B cell (primary cell): ENCODE data around the gene FGF11. TPM values are rescaled to one million over a fixed set of nuclear protein-coding genes. Genes with fewer than 3 reads are reported as not detected.

Source experiments
- ATAC-seq: fragments of 200-7000 bp; cut with Tn5 transposase; one replicate; pipeline ENCODE4 v1.10.0; 2021; ENCODE audit warnings: low read depth, mild to moderate bottlenecking, moderate number of reproducible peaks, moderate library complexity
- CTCF ChIA-PET: fragments of 350-600 bp; sonication (Branson Sonifier 250); formaldehyde crosslinking; loops from one replicate; lab custom pipeline; 2021; ENCODE audit warnings: antibody characterized with exemption, inconsistent platforms; lab: Charles Lee
- POLR2A ChIA-PET: fragments of 350-600 bp; sonication (Branson Sonifier 250); formaldehyde crosslinking; loops from one replicate; lab custom pipeline; 2021; ENCODE audit warnings: antibody characterized with exemption; lab: Charles Lee
- DNase-seq: peaks from one replicate; pipeline ENCODE4 v3.0.0; 2013
- H2AFZ ChIP-seq: 2 replicates; pipeline ENCODE4 v1.6.1; 2012; ENCODE audit warnings: mild to moderate bottlenecking, low read depth, low read length; ENCODE audit not compliant: insufficient read depth, poor library complexity, severe bottlenecking
- H3K27ac ChIP-seq, 2 donors: 1 replicate in 1 of 2; 2 replicates in 1 of 2; pipeline ENCODE4 v1.5.1; 2012 to 2013; ENCODE audit warnings: low read length in 2 of 2, mild to moderate bottlenecking in 2 of 2, moderate library complexity in 1 of 2
- H3K27me3 ChIP-seq, 4 experiments: fragments of 200-600 bp in 1 of 4; sonication (generic) in 1 of 4; replicated peaks in 1 of 4; 1 replicate in 2 of 4; 2 replicates in 2 of 4; pipeline versions ENCODE4 v1.6.1 to v1.7.0; 2013 to 2016; ENCODE audit warnings: low read length in 3 of 4, mild to moderate bottlenecking in 2 of 4, mixed read lengths in 1 of 4, moderate library complexity in 1 of 4; ENCODE audit not compliant: insufficient read depth in 4 of 4, control insufficient read depth in 3 of 4; ENCODE audit errors: control extremely low read depth in 1 of 4
- H3K36me3 ChIP-seq, 2 experiments: replicated peaks in 1 of 2; 1 replicate in 1 of 2; 2 replicates in 1 of 2; pipeline versions ENCODE4 v1.6.1 to v1.7.1; 2013; ENCODE audit warnings: low read length in 1 of 2; ENCODE audit not compliant: insufficient read depth in 2 of 2, control insufficient read depth in 1 of 2; ENCODE audit errors: control extremely low read depth in 1 of 2, extremely low read depth in 1 of 2
- H3K4me1 ChIP-seq, 2 donors: fragments of 200-600 bp in 1 of 2; sonication (generic) in 1 of 2; 1 replicate in 1 of 2; 2 replicates in 1 of 2; pipeline versions ENCODE4 v1.5.1 to v1.6.1; 2013 to 2017; ENCODE audit warnings: low read length in 2 of 2; ENCODE audit not compliant: control insufficient read depth in 2 of 2, insufficient read depth in 2 of 2
- H3K4me2 ChIP-seq: replicated peaks from 2 replicates; pipeline ENCODE3; 2012; ENCODE audit warnings: mild to moderate bottlenecking, low read depth, low read length; ENCODE audit not compliant: poor library complexity, severe bottlenecking
- H3K4me3 ChIP-seq, 5 experiments: fragments of 200-600 bp in 1 of 5; sonication (generic) in 1 of 5; 1 replicate in 3 of 5; 2 replicates in 2 of 5; pipeline versions ENCODE4 v1.5.1 to v1.7.0; 2011 to 2016; ENCODE audit warnings: low read length in 4 of 5, mild to moderate bottlenecking in 4 of 5, low read depth in 2 of 5, control low read depth in 1 of 5, moderate library complexity in 1 of 5; ENCODE audit not compliant: insufficient read depth in 1 of 5; ENCODE audit errors: control extremely low read depth in 1 of 5, extremely low read depth in 1 of 5
- H3K79me2 ChIP-seq: fragments of 200-600 bp; sonication (generic); one replicate; pipeline ENCODE4 v1.6.0; 2016; ENCODE audit warnings: low read length; ENCODE audit not compliant: control insufficient read depth, insufficient read depth
- H3K9ac ChIP-seq: fragments of 200-600 bp; sonication (generic); 2 replicates; pipeline ENCODE4 v1.6.1; 2017; ENCODE audit warnings: mild to moderate bottlenecking, low read length, moderate library complexity
- H3K9me3 ChIP-seq, 3 donors: one replicate each; pipeline versions ENCODE4 v1.6.1 to v1.7.1; 2013; ENCODE audit warnings: low read length in 2 of 3; ENCODE audit not compliant: control insufficient read depth in 2 of 3, insufficient read depth in 1 of 3; ENCODE audit errors: control extremely low read depth in 1 of 3
- H4K20me1 ChIP-seq: 2 replicates; pipeline ENCODE4 v1.6.0; 2012; ENCODE audit warnings: mild to moderate bottlenecking, low read length; ENCODE audit not compliant: insufficient read depth, control insufficient read depth, poor library complexity, severe bottlenecking
- H3K27ac Mint-ChIP-seq: one replicate; pipeline ENCODE4 v1.8.0; 2021; ENCODE audit warnings: mixed read lengths
- H3K27me3 Mint-ChIP-seq: one replicate; pipeline ENCODE4 v1.8.0; 2021; ENCODE audit warnings: mixed read lengths
- H3K4me1 Mint-ChIP-seq: one replicate; pipeline ENCODE4 v1.8.0; 2021; ENCODE audit warnings: mixed read lengths
- H3K4me3 Mint-ChIP-seq: one replicate; pipeline ENCODE4 v1.8.0; 2021; ENCODE audit warnings: mixed read lengths
- H3K9me3 Mint-ChIP-seq: one replicate; pipeline ENCODE4 v1.8.0; 2022; ENCODE audit warnings: mixed read lengths; ENCODE audit not compliant: insufficient read depth
- CTCF ChIP-seq: fragments of 200-600 bp; IDR thresholded peaks from one replicate; pipeline ENCODE4 v1.8.0; 2022; ENCODE audit warnings: antibody characterized with exemption, mild to moderate bottlenecking
- EZH2 ChIP-seq: IDR thresholded peaks from 2 replicates; pipeline ENCODE4 v1.6.1; 2012; ENCODE audit warnings: borderline replicate concordance, low read depth, mild to moderate bottlenecking, moderate library complexity, low read length; ENCODE audit not compliant: insufficient read depth, poor library complexity, severe bottlenecking
- WGBS: methylation state at CpG from one replicate; pipeline ENCODE4 v1.1.5; 2013; ENCODE audit warnings: missing lambda C conversion rate; ENCODE audit not compliant: insufficient coverage; 5-methylcytosine and 5-hydroxymethylcytosine counted together
- intact Hi-C: fragments of 100-400 bp; cut with micrococcal nuclease; formaldehyde crosslinking; loops from one replicate; pipeline ENCODE4 v1.10.0; 2022
- polyA plus RNA-seq: library from polyadenylated mRNA; depleted of rRNA; stranded (reverse); fragments of >200 nt; gene quantifications from 2 replicates; pipeline ENCODE4 v1.2.3, GENCODE V29; 2012
- total RNA-seq, 2 donors: library from RNA; stranded (reverse); fragments of 120-200 nt in 1 of 2; gene quantifications; 1 replicate in 1 of 2; 2 replicates in 1 of 2; pipeline versions ENCODE4 v1.2.3 to v1.2.4, GENCODE V29; 2013 to 2022

Gene FGF11
- total and polyA plus RNA-seq, 2 donors (not counting 1 experiment from before 2014, with no cell fraction given) = 2.7 to 4.6 TPM

- no peak for ATAC-seq
Measured at GRCh38 chr17:7462474-7463371, 23.4 kb downstream of the FGF11 start.

More at GRCh38 chr17:7462474-7463371, 23.4 kb downstream of the FGF11 start:
- TF ChIP-seq CTCF (no peak), EZH2 (no peak)
- no peak overlapping the region for H3K4me3 Mint-ChIP-seq
- H2AFZ ChIP-seq = no peak overlapping the region
- ChIA-PET POLR2A (no interaction called here), CTCF (interaction anchor here (1.3 kb wide), 1 partner anchor 51 kb away, joined by 4 read pairs; no protein-coding TSS in a partner anchor)
- DNase-seq = no peak
- no peak overlapping the region for H3K27ac ChIP-seq
- H3K4me3 ChIP-seq = no peak overlapping the region
- H3K9ac ChIP-seq = no peak overlapping the region
- no peaks in the 10 kb centered on the region for H3K9me3 Mint-ChIP-seq
- H3K36me3 ChIP-seq = peaks cover 0 to 29% of the 10 kb centered on the region in 2 experiments
- no peaks in the 10 kb centered on the region for H3K9me3 ChIP-seq
- H3K4me1 ChIP-seq = peaks cover 7 to 10% of the 10 kb centered on the region in 2 donors
- H3K27ac Mint-ChIP-seq = no peak overlapping the region
- no peak overlapping the region for H3K4me2 ChIP-seq
- H3K79me2 ChIP-seq = peaks cover 10% of the 10 kb centered on the region
- intact Hi-C loops = no loop called here
- H4K20me1 ChIP-seq = peaks cover 28% of the 10 kb centered on the region
- no peaks in the 10 kb centered on the region for H3K27me3 ChIP-seq
- WGBS = 96% methylated on average over 32 of the region's 44 CpGs
- peaks cover 12% of the 10 kb centered on the region for H3K4me1 Mint-ChIP-seq
- no peaks in the 10 kb centered on the region for H3K27me3 Mint-ChIP-seq
